G401 (cell line): ENCODE measurements around the gene MED9. TPM values are rescaled to one million over a fixed set of nuclear protein-coding genes. Genes with fewer than 3 reads are reported as not detected.

Experiments used
- total RNA-seq: library from RNA; depleted of rRNA; stranded (reverse); fragments of >200 nt; shearing (Covaris generic); gene quantifications from 2 replicates; pipeline ENCODE4 v1.2.3, GENCODE V29; 2014; rRNA removed

MED9 gene
- total RNA-seq, 1 experiment from 2014 or later, result 21.1 TPM

Other genes starting within 250 kb of the MED9 start
- 66.2 and 75.3 TPM in 2 replicates for gene FLCN, start 239.8 kb upstream of the MED9 start, total RNA-seq
- gene COPS3, start 195.8 kb upstream of the MED9 start, total RNA-seq, result 162 and 165 TPM in 2 replicates
- 1.4 and 3.8 TPM in 2 replicates for gene NT5M, start 173.6 kb upstream of the MED9 start, total RNA-seq
- gene RASD1, start 19.4 kb downstream of the MED9 start, total RNA-seq, result not detected in 2 replicates
- 43.1 and 71.6 TPM in 2 replicates for gene PEMT, start 114.7 kb downstream of the MED9 start, total RNA-seq
- 12.0 and 13.8 TPM in 2 replicates for gene RAI1, start 204.5 kb downstream of the MED9 start, total RNA-seq